HT1080 (cell line): ENCODE measurements around the gene NET1. TPM values are rescaled to one million over a fixed set of nuclear protein-coding genes. Genes with fewer than 3 reads are reported as not detected.
A peak's percentile ranks its signal among the peaks of the same experiment; 100 is the strongest.

ENCODE experiments used
- DNase-seq: peaks from one replicate; pipeline ENCODE4 v3.0.0-alpha.2; 2015; ENCODE audit warnings: low read depth
- total RNA-seq: library from RNA; depleted of rRNA; stranded (reverse); fragments of >200 nt; shearing (Covaris generic); gene quantifications from 2 replicates; pipeline ENCODE4 v1.2.3, GENCODE V29; 2014

NET1 gene
- total RNA-seq, 1 experiment from 2014 or later: 58.3 TPM

DNA sequence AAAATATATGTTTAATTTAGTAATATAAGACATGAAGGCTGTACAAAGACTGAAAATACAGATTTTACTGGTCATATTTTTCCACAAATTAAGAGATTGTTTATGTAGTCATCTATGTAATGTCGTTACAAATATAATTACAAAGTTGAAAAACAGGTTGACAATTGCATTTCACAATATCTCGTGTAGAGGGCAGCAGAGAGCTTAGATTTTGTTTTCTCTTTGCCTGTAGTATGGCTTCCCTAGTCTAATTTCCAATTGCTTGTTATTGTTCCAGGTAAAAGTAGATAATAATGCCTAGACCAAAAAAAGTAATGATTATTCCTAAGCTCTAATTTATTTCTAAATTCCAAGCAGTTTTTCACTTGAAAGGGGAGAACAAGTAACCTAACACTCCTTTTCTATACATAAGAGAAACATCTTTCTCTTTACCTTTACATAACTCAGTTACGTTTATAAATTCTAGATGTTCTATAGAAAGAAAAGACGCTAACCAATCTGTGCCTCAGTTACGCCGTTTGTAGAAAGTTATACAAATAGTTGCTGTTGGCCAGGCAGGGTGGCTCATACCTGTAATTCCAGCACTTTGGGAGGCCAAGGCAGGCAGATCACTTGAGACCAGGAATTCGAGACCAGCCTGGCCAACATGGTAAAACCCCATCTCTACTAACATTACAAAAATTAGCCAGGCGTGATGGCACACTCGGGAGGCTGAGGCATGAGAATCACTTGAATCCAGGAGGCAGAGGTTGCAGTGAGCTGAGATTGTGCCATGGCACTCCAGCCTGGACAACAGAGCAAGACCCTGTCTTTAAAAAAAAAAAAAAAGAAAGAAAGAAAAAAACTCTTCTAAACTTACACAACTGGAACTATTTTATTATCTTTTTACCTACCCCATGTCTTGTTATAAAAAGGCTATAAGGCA, 30.0 kb downstream of the NET1 start:
- peak; percentile 39 for DNase-seq

DNA sequence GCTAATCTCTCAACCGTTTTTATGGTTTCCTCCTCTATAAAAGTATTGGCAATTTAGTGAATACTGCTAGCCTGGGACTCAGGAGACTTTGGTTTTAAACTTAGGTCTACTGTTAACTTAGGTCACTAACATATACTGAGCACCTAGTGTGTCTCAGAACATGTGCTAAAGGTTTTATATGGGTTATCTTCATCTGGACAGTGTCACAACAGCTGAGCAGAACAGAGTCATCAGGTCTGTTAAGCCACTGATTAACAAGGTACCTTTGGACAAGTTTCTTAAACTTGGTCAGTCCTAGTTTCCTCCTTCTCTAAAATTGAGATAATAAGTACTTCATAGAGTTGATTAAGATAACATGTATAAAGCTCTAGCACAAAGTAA, 30.6 kb downstream of the NET1 start:
- no peak for DNase-seq

DNA sequence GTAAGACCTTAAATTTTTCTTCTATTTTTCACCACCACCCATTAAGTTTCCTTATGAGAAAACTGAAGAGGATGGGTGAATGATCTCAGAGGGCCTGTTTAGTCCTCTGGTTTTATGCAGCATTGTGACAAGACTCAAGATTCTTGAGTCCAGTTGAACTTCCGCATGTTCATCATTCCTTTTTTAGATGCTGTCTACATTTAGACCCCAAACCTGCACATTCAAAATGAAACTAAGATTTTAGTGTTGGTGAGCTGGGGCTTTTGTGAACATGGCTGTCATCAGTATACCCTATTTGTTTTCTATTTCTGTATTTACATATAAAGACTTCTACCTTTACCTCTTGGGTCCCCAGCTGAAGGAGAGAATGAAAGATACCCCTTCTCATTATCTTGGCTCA, 31.1 kb downstream of the NET1 start:
- DNase-seq: no peak

DNA sequence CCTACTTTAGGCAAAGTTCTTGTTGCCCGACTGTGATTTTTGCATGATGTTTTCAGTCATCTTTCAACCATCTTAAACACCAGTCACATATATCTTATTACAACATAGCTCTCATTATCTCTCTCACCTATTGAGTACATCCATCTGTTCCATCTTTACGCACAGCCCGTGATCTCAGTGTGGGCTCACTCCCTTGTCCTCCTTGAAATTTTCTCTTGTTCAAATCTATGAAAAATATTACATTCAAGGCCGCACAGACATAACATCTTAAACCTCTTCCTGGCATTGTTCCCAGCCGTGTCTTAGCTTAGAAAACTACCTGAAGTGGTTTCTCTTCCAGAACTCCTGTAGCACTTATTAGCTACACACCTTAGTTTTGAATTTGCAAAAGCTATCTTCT, 32.6 kb downstream of the NET1 start:
- DNase-seq: no peak

DNA sequence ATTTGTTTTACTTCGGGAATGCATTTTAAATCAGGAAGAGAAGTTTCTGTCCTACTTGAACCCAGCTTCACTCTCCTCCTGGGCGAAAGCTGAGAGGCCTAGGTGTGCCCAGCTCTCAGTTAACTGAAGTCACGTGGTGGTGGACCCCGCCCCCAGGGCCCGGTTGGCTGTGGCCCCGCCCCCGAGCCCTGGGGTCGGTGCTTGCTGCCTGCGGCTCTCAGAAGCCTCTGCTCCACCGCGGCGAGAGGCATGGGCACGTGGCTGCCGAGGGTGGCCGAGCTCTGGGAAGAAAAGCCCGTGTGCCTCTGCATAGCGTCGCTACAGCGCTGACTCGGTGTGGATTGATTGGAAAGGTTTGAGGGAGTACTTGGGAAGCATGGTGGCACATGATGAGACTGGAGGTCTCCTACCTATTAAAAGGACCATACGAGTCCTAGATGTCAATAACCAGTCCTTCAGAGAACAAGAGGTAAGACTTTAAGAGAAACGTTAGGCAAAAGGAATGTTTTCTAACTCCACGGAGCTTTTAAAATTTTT, 34.1 kb downstream of the NET1 start:
- peak; percentile 83 for DNase-seq

DNA sequence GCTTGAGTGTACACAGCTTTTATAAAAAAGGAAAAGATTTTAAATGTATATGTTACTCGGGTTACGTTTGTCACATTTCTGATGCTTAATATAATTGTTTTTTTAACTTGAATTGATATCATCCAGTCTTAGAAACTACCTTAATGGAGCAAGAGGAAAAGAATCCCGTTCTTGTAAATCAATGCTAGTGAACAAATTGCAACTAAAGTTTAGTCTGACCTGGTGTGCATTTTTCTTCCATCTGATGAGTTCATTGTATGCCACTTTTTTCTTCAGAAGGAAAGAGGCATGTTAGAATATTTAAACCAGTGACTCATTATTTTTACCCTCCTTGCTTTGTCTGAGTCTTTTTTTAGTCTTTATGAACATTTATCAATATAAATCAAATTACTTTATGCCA, 34.7 kb downstream of the NET1 start:
- peak; percentile 22 for DNase-seq

DNA sequence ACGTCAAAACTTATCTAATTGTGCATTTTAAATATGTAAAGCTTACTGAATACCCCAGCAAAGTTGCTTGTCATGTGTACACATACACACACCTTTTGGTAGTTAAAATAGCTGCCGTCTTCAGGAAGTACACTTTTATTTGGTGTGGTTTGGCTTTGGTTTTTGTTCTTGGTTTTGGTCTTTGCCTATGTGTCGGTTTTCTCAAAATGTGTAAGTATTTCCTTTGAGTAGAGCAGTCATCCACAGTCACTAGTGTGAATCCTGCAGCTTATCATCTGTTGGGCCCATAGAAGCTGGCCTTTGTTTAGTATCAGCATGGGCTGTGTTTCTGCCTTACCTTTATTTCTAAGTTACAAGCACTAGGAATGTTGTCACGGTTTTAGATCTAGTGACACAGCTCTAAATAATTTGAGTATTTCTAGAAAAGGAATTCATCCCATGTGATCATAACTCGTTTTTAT, 35.3 kb downstream of the NET1 start:
- peak; percentile 18 for DNase-seq

DNA sequence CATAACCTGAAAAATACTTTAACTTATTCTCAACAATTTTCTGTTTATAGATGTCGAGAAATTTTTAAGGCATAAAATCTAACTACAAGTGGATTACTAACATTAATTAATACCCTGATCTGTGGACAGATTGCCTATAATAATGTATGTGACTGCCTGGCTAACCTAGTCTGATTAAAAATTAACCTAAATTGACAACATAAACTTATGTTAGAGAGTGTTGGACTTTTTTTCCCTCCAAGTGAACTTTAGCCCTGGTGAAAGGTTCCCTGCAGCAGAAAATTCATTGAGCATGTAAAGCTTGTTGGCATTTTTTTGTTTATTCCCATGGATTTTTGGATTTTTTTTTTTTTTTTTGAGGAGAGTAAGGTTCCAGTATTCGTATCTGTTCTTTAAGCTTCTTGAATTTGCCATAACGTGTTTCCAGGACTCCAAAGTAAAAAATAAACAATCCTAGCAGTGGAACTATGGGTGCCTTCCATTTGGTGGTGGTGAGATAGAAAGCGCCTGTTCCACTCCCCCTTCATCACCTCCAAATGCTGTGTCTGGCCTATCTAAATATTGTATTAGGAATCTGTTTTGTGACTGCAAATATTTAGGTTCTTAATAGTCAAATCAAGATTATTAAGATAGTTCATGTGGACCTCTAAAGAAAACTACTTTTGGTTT, 36.1 kb downstream of the NET1 start:
- no peak for DNase-seq

DNA sequence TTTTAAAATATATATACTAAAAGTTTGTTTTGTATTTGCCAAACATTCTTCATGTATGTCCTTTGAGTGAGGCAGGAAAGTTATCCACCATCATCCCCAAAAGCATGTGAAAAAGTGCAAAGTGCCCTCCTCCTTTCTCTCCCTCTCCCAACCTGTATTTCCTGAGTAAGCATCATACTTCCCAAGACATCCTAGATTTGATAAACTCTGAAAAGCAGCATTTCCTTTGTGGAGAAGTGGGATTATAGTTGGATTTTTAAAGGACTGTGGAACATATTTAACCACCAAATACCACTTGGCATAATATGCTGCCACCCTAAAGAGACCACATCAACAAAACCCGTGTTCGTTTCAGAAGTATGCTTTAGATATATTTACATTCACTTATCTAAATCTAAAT, 36.9 kb downstream of the NET1 start:
- DNase-seq: no peak

DNA sequence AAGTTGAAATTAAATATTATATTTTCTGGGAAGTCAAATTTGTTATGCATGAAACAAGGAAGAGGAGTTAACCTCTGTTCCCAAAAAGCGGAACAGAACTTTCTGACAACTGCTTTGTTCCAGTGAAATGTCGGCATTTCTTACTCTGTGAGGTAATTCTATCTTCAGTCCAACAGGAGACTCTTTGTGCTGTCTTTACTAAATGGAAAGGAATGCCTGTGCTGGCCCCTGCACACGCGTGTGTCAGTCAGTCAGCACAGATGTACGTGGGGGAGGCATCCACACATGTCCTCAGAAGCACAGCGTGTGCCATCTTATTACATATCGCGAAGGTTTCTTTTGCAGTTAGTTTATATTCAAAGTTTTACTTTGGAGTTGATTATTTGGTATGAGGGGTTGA, 37.5 kb downstream of the NET1 start:
- DNase-seq: peak; percentile 19

DNA sequence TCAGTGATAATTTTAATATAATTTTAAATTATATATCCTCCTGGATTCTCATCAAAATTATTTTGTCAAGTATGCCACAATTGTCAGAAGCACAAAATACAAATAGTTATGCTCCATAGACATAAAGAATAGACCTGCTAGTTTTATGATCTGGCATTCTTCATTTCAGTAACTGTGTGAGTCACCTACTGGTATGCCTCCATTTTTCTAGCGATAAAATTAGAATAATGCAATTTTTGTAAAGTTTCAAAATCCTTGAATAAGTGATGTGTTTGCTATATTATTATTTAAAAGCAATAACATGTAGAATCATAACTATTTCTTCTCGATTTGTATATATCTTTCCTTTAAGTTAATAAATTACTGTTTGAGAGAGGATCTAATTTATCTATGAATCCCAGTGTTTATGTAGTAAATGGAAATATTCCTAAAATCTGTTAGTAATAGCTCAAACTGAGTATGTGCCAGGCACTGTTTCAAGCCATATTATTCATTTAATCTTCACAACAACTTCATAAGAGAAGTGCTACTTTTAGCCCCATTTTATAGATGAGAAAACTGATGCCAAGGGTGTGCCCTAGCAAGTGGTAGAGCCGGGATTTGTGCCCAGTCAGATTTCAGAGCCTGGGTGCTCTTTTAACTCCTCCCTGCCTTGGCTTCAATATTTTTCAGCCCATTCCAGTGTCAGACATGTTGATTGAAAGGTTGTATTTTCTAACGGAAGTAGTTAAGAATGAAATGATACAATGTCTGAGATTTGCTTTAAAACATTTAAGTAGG, 38.4 kb downstream of the NET1 start:
- no peak for DNase-seq

DNA sequence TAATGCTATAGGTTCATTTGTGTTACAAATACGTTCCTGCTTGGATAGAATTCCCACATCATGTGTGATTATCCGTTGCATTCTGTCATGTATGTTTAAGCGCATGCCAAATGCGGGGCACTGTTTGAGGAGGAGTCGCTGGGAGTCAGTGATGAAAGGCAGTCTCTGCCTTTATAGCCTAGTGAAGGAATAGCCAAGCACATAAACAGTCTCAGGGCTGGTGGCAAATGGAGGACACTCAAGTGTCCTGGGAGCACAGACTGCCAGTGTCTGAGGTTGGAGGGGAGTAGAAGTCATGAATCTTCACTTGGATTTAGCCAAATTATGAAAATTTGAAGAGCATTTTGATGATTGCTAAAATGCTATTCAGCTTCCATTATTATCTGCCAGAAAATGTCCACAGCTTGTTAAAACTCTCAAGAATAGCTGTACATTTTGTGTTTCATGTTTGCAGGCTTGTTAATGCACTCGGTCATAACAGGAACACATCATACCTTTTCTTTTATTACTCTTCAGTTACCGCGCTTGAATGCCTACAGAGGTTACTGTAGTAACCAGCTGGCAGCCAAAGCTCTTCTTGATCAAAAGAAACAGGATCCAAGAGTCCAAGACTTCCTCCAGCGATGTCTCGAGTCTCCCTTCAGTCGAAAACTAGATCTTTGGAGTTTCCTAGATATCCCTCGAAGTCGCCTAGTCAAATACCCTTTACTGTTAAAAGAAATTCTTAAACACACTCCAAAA, 41.6 kb downstream of the NET1 start:
- DNase-seq: no peak

DNA sequence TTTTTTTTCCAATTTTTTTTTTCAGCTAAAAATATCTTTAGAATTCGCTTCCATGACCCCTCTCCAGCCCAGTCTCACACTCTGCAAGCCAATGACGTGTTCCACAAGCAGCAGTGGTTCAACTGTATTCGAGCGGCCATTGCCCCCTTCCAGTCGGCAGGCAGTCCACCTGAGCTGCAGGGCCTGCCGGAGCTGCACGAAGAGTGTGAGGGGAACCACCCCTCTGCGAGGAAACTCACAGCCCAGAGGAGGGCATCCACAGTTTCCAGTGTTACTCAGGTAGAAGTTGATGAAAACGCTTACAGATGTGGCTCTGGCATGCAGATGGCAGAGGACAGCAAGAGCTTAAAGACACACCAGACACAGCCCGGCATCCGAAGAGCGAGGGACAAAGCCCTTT, 44.2 kb downstream of the NET1 start:
- no peak for DNase-seq

DNA sequence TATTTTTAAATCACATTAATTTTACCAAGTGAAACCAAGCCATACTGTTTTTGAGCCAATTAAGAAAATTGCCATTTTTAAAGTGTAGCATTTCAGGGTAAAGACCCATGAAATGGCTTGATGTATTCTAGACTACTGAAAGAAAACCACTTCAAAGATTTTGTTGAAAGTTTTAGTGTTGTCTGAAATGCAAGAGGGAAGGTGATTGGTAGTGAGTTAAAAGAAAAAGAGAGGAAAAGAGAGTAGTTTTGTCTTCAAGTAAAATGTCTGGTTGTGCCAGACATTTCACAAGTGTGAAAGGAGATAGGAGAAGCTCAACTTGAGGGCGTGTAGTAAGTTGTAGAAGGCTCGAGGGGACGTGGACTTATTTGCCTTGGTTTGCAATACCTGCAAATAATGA, 45.4 kb downstream of the NET1 start:
- no peak for DNase-seq

DNA sequence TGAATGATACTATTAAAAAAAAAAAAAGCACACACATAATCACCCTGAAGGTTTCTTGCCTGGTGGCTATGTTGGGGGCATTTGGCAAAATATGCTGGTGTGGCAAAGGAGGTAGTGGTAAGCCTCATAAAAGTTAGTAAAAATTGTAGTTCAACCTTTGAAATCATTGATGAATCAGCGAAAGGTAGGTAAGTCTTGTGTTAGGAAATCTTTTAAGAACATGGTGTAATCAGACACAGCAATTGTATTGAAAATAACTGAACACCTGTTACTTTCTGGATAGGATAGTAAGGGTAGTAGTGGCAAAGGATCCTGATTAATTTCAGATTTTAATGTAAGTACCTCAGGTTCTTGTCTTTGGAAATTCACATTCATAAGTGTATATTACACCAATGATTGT, 46.1 kb downstream of the NET1 start:
- no peak for DNase-seq

DNA sequence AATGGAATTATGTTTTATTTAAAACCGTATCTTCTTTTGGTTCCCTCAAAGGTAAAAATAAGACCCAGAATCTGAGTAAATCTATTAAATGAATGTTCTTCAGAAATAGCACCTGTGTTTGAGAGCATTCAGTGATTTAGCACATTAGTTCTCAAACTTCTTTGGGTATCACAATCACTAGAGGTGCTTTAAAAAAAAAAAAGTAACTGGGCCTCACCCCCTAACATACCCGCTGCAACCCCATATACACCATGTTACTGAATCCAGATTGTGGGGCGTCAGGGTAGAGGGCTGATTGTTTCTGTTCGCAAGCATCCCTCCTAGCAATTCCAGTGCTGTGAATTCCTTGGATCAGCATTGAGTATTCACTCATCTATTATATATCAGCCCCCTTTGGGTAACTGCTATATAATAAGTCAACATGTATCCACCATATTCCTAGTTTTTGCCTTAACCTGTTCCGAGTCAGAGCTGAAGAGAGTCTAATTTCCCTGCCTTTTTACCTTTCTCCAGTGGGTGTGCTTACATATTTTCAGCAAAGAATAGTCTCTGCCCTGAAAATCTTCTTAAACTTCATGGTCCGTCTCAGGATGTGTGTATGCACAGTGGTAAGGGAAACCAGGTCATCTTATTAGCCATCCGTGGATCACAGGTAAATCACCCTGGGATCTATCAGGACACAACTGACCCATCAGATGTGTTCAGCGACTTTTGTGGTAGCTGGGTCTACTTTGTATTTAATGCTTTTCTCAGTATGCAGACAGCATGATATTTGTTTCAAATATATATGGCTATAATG, 46.8 kb downstream of the NET1 start:
- no peak for DNase-seq

DNA sequence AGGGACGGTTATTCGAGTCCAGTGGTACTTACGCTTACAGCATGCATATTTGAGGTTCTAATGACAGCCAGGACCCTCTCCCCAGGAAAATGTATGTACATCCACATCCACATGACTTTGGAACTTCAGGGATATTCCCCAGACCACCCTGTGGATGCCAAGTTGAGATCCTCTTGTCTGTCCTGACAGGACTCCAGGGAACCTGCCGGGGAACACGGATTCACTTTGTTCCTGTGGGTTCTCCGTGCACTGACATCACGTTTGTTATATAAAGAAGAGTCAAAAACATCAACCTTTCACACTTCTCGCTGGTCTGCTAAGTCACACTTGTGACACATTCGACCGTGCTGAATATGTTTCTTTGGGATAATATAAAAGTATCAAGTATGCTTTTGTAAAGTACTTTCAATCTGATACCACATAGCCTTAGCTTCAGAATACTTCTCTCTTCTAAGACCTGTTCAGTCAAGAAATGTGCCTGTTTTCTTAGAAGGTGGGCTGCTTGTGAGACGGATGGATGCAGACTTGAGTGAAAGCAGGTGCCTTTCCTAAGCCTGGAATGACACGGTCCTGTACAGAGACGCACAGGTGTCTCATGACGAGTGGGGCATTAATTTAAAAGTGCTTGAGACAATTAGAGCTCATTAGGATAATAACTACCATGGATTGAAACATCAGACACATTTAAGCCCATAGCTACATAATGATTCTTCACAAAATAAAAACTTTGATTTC, 48.3 kb downstream of the NET1 start:
- DNase-seq: no peak

DNA sequence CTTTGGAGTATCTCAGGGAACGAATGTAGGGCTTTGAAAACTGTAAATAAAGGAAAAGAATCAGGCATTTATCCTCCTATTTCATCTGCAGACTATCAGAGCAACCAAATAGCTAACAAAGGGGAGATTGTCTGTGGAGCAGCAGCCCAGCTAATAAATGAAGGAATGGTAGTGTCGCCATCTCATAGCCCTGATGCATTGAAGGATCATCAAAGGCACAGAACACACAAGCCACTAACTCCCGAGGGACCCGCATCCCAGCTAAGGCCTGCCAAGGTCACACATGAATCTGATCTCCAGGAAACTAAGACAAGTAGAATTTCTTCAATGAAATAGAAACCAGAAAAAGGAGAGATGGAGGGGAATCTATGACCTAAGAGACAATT, 48.8 kb downstream of the NET1 start:
- no peak for DNase-seq
